ENCODE results near the gene HYCC2.

DNA sequence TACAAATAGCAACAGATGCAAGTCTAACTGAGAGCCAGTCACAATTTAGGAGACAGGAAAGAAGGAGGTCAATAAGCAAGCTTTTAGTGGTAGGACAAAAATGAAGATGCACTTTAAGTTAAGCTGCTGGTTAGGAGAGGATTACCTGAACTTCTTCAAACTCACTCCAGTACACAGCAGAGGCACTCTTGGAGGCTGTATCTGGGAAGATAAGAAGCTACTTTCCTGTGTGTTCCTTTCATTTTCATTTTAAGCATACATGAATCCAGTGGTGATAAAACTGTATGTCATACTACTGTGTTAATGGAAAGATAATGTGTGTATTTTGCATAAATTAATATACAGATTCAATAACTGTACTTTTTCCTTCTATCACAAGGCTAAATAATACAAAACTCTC is 49.6 kb downstream of the HYCC2 start:
- TF ChIP-seq, protein P1, sequence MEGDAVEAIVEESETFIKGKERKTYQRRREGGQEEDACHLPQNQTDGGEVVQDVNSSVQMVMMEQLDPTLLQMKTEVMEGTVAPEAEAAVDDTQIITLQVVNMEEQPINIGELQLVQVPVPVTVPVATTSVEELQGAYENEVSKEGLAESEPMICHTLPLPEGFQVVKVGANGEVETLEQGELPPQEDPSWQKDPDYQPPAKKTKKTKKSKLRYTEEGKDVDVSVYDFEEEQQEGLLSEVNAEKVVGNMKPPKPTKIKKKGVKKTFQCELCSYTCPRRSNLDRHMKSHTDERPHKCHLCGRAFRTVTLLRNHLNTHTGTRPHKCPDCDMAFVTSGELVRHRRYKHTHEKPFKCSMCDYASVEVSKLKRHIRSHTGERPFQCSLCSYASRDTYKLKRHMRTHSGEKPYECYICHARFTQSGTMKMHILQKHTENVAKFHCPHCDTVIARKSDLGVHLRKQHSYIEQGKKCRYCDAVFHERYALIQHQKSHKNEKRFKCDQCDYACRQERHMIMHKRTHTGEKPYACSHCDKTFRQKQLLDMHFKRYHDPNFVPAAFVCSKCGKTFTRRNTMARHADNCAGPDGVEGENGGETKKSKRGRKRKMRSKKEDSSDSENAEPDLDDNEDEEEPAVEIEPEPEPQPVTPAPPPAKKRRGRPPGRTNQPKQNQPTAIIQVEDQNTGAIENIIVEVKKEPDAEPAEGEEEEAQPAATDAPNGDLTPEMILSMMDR (IDR thresholded peaks at IDR 0.05): no peak
- TF ChIP-seq POLR2A (IDR thresholded peaks at IDR 0.05) (no peak), POLR2AphosphoS5 (IDR thresholded peaks at IDR 0.05) (no peak)

Measured in breast epithelium (tissue), 3 donors.